ENCODE measurements around the gene SNN. TPM values are rescaled to one million over a fixed set of nuclear protein-coding genes. Genes with fewer than 3 reads are reported as not detected.
A peak's percentile ranks its signal among the peaks of the same experiment; 100 is the strongest.

SNN gene
- polyA plus RNA-seq, 2 donors: 8.7 to 11.7 TPM

- WGBS, 2 donors: 78 to 85% methylated on average over 6 of the region's 6 CpGs
Observed at GRCh38 chr16:11634312-11634711, 33.9 kb upstream of the SNN start.

GRCh38 chr16:11635113-11635652 lies 33.1 kb upstream of the SNN start:
- WGBS, 2 donors: 83 to 91% methylated on average over 10 of the region's 10 CpGs
- no peak overlapping the region for H3K27ac ChIP-seq (ENCODE audit: low read depth in 2 of 2, low read length in 1 of 2)
- peaks cover 0 to 6% of the 10 kb centered on the region in 2 donors for H3K4me1 ChIP-seq (ENCODE audit: control insufficient read depth in 2 of 2, insufficient read depth in 2 of 2, low read length in 1 of 2)
- peaks cover 0 to 2% of the 10 kb centered on the region in 2 donors for H3K9me3 ChIP-seq (ENCODE audit: control insufficient read depth in 2 of 2, insufficient read depth in 1 of 2, low read depth in 1 of 2, low read length in 1 of 2)
- no peaks in the 10 kb centered on the region for H3K27me3 ChIP-seq (ENCODE audit: control insufficient read depth in 1 of 2, insufficient read depth in 2 of 2, low read length in 2 of 2)
- no peaks in the 10 kb centered on the region for H3K36me3 ChIP-seq (ENCODE audit: control insufficient read depth in 2 of 2, insufficient read depth in 2 of 2, low read length in 1 of 2)
- no peak overlapping the region for H3K4me3 ChIP-seq (ENCODE audit: low read depth in 1 of 2, low read length in 2 of 2)

More at GRCh38 chr16:11634312-11634711, 33.9 kb upstream of the SNN start:
- Histone ChIP-seq H3K27ac (ENCODE audit: low read depth in 2 of 2, low read length in 1 of 2) (no peak overlapping the region), H3K27me3 (ENCODE audit: control insufficient read depth in 1 of 2, insufficient read depth in 2 of 2, low read length in 2 of 2) (no peaks in the 10 kb centered on the region), H3K9me3 (ENCODE audit: control insufficient read depth in 2 of 2, insufficient read depth in 1 of 2, low read depth in 1 of 2, low read length in 1 of 2) (peaks cover 0 to 2% of the 10 kb centered on the region in 2 donors), H3K4me3 (ENCODE audit: low read depth in 1 of 2, low read length in 2 of 2) (no peak overlapping the region), H3K4me1 (ENCODE audit: control insufficient read depth in 2 of 2, insufficient read depth in 2 of 2, low read length in 1 of 2) (peaks cover 0 to 13% of the 10 kb centered on the region in 2 donors), H3K36me3 (ENCODE audit: control insufficient read depth in 2 of 2, insufficient read depth in 2 of 2, low read length in 1 of 2) (no peaks in the 10 kb centered on the region)

- peak overlapping the region; percentile 3 to 54 for H3K27ac ChIP-seq (ENCODE audit: low read depth in 2 of 2, low read length in 1 of 2)
- H3K4me1 ChIP-seq (ENCODE audit: control insufficient read depth in 2 of 2, insufficient read depth in 2 of 2, low read length in 1 of 2): peaks cover 0 to 8% of the 10 kb centered on the region in 2 donors
- no peaks in the 10 kb centered on the region for H3K27me3 ChIP-seq (ENCODE audit: control insufficient read depth in 1 of 2, insufficient read depth in 2 of 2, low read length in 2 of 2)
- no peak overlapping the region for H3K4me3 ChIP-seq (ENCODE audit: low read depth in 1 of 2, low read length in 2 of 2)
- peaks cover 0 to 2% of the 10 kb centered on the region in 2 donors for H3K9me3 ChIP-seq (ENCODE audit: control insufficient read depth in 2 of 2, insufficient read depth in 1 of 2, low read depth in 1 of 2, low read length in 1 of 2)
- WGBS, 2 donors: 72 to 73% methylated on average over 12 of the region's 12 CpGs
- no peaks in the 10 kb centered on the region for H3K36me3 ChIP-seq (ENCODE audit: control insufficient read depth in 2 of 2, insufficient read depth in 2 of 2, low read length in 1 of 2)
Observed at GRCh38 chr16:11635679-11636171, 32.5 kb upstream of the SNN start.

GRCh38 chr16:11636172-11636721 lies 32.0 kb upstream of the SNN start:
- Histone ChIP-seq H3K27ac (ENCODE audit: low read depth in 2 of 2, low read length in 1 of 2) (peak overlapping the region; percentile 36 to 54), H3K4me3 (ENCODE audit: low read depth in 1 of 2, low read length in 2 of 2) (no peak overlapping the region), H3K4me1 (ENCODE audit: control insufficient read depth in 2 of 2, insufficient read depth in 2 of 2, low read length in 1 of 2) (peaks cover 0 to 13% of the 10 kb centered on the region in 2 donors), H3K9me3 (ENCODE audit: control insufficient read depth in 2 of 2, insufficient read depth in 1 of 2, low read depth in 1 of 2, low read length in 1 of 2) (peaks cover 0 to 2% of the 10 kb centered on the region in 2 donors), H3K27me3 (ENCODE audit: control insufficient read depth in 1 of 2, insufficient read depth in 2 of 2, low read length in 2 of 2) (no peaks in the 10 kb centered on the region), H3K36me3 (ENCODE audit: control insufficient read depth in 2 of 2, insufficient read depth in 2 of 2, low read length in 1 of 2) (no peaks in the 10 kb centered on the region)
- WGBS, 2 donors: 35 to 41% methylated on average over 14 of the region's 14 CpGs

GRCh38 chr16:11637320-11637719 lies 30.9 kb upstream of the SNN start:
- Histone ChIP-seq H3K36me3 (ENCODE audit: control insufficient read depth in 2 of 2, insufficient read depth in 2 of 2, low read length in 1 of 2) (no peaks in the 10 kb centered on the region), H3K27me3 (ENCODE audit: control insufficient read depth in 1 of 2, insufficient read depth in 2 of 2, low read length in 2 of 2) (no peaks in the 10 kb centered on the region), H3K27ac (ENCODE audit: low read depth in 2 of 2, low read length in 1 of 2) (peak overlapping the region in 1 of 2 donors; percentile 1), H3K4me3 (ENCODE audit: low read depth in 1 of 2, low read length in 2 of 2) (no peak overlapping the region), H3K9me3 (ENCODE audit: control insufficient read depth in 2 of 2, insufficient read depth in 1 of 2, low read depth in 1 of 2, low read length in 1 of 2) (peaks cover 0 to 2% of the 10 kb centered on the region in 2 donors), H3K4me1 (ENCODE audit: control insufficient read depth in 2 of 2, insufficient read depth in 2 of 2, low read length in 1 of 2) (peaks cover 0 to 13% of the 10 kb centered on the region in 2 donors)
- WGBS, 2 donors: 70 to 89% methylated on average over 5 of the region's 5 CpGs

- H3K27me3 ChIP-seq (ENCODE audit: control insufficient read depth in 1 of 2, insufficient read depth in 2 of 2, low read length in 2 of 2): no peaks in the 10 kb centered on the region
- peaks cover 0 to 13% of the 10 kb centered on the region in 2 donors for H3K4me1 ChIP-seq (ENCODE audit: control insufficient read depth in 2 of 2, insufficient read depth in 2 of 2, low read length in 1 of 2)
- H3K9me3 ChIP-seq (ENCODE audit: control insufficient read depth in 2 of 2, insufficient read depth in 1 of 2, low read depth in 1 of 2, low read length in 1 of 2): peaks cover 0 to 2% of the 10 kb centered on the region in 2 donors
- H3K4me3 ChIP-seq (ENCODE audit: low read depth in 1 of 2, low read length in 2 of 2): no peak overlapping the region
- no peak overlapping the region for H3K27ac ChIP-seq (ENCODE audit: low read depth in 2 of 2, low read length in 1 of 2)
- WGBS, 2 donors: 86 to 92% methylated on average over 4 of the region's 4 CpGs
- no peaks in the 10 kb centered on the region for H3K36me3 ChIP-seq (ENCODE audit: control insufficient read depth in 2 of 2, insufficient read depth in 2 of 2, low read length in 1 of 2)
Observed at GRCh38 chr16:11638140-11638539, 30.1 kb upstream of the SNN start.

- peaks cover 0 to 13% of the 10 kb centered on the region in 2 donors for H3K4me1 ChIP-seq (ENCODE audit: control insufficient read depth in 2 of 2, insufficient read depth in 2 of 2, low read length in 1 of 2)
- WGBS, 2 donors: 47 to 52% methylated on average over 4 of the region's 4 CpGs
- H3K36me3 ChIP-seq (ENCODE audit: control insufficient read depth in 2 of 2, insufficient read depth in 2 of 2, low read length in 1 of 2): no peaks in the 10 kb centered on the region
- no peaks in the 10 kb centered on the region for H3K27me3 ChIP-seq (ENCODE audit: control insufficient read depth in 1 of 2, insufficient read depth in 2 of 2, low read length in 2 of 2)
- peaks cover 0 to 2% of the 10 kb centered on the region in 2 donors for H3K9me3 ChIP-seq (ENCODE audit: control insufficient read depth in 2 of 2, insufficient read depth in 1 of 2, low read depth in 1 of 2, low read length in 1 of 2)
- H3K4me3 ChIP-seq (ENCODE audit: low read depth in 1 of 2, low read length in 2 of 2): no peak overlapping the region
- H3K27ac ChIP-seq (ENCODE audit: low read depth in 2 of 2, low read length in 1 of 2): no peak overlapping the region
Observed at GRCh38 chr16:11639008-11639562, 29.2 kb upstream of the SNN start.

- Histone ChIP-seq H3K9me3 (ENCODE audit: control insufficient read depth in 2 of 2, insufficient read depth in 1 of 2, low read depth in 1 of 2, low read length in 1 of 2) (peaks cover 0 to under 1% of the 10 kb centered on the region in 2 donors), H3K4me3 (ENCODE audit: low read depth in 1 of 2, low read length in 2 of 2) (no peak overlapping the region), H3K36me3 (ENCODE audit: control insufficient read depth in 2 of 2, insufficient read depth in 2 of 2, low read length in 1 of 2) (no peaks in the 10 kb centered on the region), H3K4me1 (ENCODE audit: control insufficient read depth in 2 of 2, insufficient read depth in 2 of 2, low read length in 1 of 2) (peaks cover 0 to 12% of the 10 kb centered on the region in 2 donors), H3K27me3 (ENCODE audit: control insufficient read depth in 1 of 2, insufficient read depth in 2 of 2, low read length in 2 of 2) (no peaks in the 10 kb centered on the region), H3K27ac (ENCODE audit: low read depth in 2 of 2, low read length in 1 of 2) (peak overlapping the region; percentile 84 to 97)
- WGBS, 2 donors: 38% methylated on average over 25 of the region's 25 CpGs
Observed at GRCh38 chr16:11639925-11640899, 28.0 kb upstream of the SNN start.

All from esophagus (tissue), 2 donors.